HepG2 (cell line): ENCODE data around the gene GABRR3.

Experiments
- EP300 ChIP-seq, 3 experiments: sonication (generic) in 1 of 3; formaldehyde crosslinking in 1 of 3; IDR thresholded peaks; 2 replicates each; pipeline versions ENCODE4 v1.5.1 to v1.6.1; 2011 to 2020; ENCODE audit warnings: low read depth in 2 of 3, low read length in 2 of 3, borderline replicate concordance in 1 of 3, improper control_type of control experiment in 1 of 3, mild to moderate bottlenecking in 1 of 3, missing genetic modification reagents in 1 of 3, moderate library complexity in 1 of 3
- FOSL1 ChIP-seq: sonication (generic); formaldehyde crosslinking; IDR thresholded peaks from 2 replicates; pipeline ENCODE4 v1.9.0; 2021; ENCODE audit warnings: missing genetic modification reagents, borderline replicate concordance
- FOXM1 ChIP-seq: sonication (generic); formaldehyde crosslinking; IDR thresholded peaks from 2 replicates; pipeline ENCODE4 v1.5.0; 2020; ENCODE audit warnings: missing genetic modification reagents
- NCOA2 ChIP-seq: sonication (generic); formaldehyde crosslinking; IDR thresholded peaks from 2 replicates; pipeline ENCODE4 v1.8.0; 2022; ENCODE audit warnings: inconsistent platforms
- PCBP1 ChIP-seq: fragments of 200-400 bp; formaldehyde crosslinking; IDR thresholded peaks from 2 replicates; pipeline ENCODE4 v1.6.1; 2017; ENCODE audit warnings: mild to moderate bottlenecking, low read depth, low read length, borderline replicate concordance
- SP1 ChIP-seq, 2 experiments: fragments of 450-650 bp in 1 of 2; sonication (generic) in 1 of 2; formaldehyde crosslinking in 1 of 2; IDR thresholded peaks; 2 replicates each; pipeline versions ENCODE4 v1.4.0 to v1.6.1; 2016 to 2020; ENCODE audit warnings: missing genetic modification reagents in 1 of 2
- ZNF101 ChIP-seq: sonication (generic); formaldehyde crosslinking; IDR thresholded peaks from 2 replicates; pipeline ENCODE4 v1.4.0; 2020; ENCODE audit warnings: mild to moderate bottlenecking, low read depth, missing genetic modification reagents, borderline replicate concordance
- TF ChIP-seq, protein P1 (sequence below): sonication (generic); formaldehyde crosslinking; IDR thresholded peaks from 2 replicates; pipeline ENCODE4 v1.8.0; 2022; ENCODE audit warnings: low read depth, missing genetic modification reagents
- TF ChIP-seq, protein P2 (sequence below): sonication (generic); formaldehyde crosslinking; IDR thresholded peaks from one replicate; pipeline ENCODE4 v1.5.1; 2020; ENCODE audit warnings: mild to moderate bottlenecking, missing genetic modification reagents; ENCODE audit errors: not compliant biosample characterization
- TF ChIP-seq, protein P3 (sequence below): sonication (generic); formaldehyde crosslinking; IDR thresholded peaks from 2 replicates; pipeline ENCODE4 v1.5.0; 2020; ENCODE audit warnings: mild to moderate bottlenecking, missing genetic modification reagents, moderate library complexity
- TF ChIP-seq, protein P4 (sequence below): sonication (generic); formaldehyde crosslinking; IDR thresholded peaks from 2 replicates; pipeline ENCODE4 v1.5.0; 2020; ENCODE audit warnings: missing genetic modification reagents
- TF ChIP-seq, protein P5 (sequence below): sonication (generic); formaldehyde crosslinking; IDR thresholded peaks from 2 replicates; pipeline ENCODE4 v1.5.1; 2020; ENCODE audit warnings: missing genetic modification reagents, mild to moderate bottlenecking, borderline replicate concordance

DNA sequence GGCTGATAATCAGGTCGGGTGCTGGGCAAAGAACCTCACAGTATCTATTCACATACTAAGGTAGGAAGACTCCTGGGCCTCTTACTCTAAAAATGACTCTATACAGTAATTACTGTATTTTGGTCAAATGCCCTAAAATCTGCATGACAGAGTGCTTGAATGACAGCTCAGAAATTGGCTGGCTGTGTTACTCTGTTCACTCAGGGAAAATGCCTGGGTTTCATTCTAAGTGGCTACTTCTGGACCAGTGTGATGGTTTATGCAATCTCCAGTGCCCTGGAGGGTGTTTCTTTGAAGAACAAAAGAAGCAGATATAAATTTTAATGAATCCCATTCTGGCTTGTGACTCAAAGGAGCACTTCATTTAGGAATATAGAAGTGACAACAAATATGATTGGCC is 2.2 kb downstream of the GABRR3 start:
- TF ChIP-seq, protein P1, sequence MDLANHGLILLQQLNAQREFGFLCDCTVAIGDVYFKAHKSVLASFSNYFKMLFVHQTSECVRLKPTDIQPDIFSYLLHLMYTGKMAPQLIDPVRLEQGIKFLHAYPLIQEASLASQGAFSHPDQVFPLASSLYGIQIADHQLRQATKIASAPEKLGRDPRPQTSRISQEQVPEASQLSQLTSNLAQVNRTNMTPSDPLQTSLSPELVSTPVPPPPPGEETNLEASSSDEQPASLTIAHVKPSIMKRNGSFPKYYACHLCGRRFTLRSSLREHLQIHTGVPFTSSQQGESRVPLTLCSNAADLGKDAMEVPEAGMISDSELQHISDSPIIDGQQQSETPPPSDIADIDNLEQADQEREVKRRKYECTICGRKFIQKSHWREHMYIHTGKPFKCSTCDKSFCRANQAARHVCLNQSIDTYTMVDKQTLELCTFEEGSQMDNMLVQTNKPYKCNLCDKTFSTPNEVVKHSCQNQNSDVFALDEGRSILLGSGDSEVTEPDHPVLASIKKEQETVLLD (CRISPR knock-in tag) = no peak
- TF ChIP-seq, protein P2, sequence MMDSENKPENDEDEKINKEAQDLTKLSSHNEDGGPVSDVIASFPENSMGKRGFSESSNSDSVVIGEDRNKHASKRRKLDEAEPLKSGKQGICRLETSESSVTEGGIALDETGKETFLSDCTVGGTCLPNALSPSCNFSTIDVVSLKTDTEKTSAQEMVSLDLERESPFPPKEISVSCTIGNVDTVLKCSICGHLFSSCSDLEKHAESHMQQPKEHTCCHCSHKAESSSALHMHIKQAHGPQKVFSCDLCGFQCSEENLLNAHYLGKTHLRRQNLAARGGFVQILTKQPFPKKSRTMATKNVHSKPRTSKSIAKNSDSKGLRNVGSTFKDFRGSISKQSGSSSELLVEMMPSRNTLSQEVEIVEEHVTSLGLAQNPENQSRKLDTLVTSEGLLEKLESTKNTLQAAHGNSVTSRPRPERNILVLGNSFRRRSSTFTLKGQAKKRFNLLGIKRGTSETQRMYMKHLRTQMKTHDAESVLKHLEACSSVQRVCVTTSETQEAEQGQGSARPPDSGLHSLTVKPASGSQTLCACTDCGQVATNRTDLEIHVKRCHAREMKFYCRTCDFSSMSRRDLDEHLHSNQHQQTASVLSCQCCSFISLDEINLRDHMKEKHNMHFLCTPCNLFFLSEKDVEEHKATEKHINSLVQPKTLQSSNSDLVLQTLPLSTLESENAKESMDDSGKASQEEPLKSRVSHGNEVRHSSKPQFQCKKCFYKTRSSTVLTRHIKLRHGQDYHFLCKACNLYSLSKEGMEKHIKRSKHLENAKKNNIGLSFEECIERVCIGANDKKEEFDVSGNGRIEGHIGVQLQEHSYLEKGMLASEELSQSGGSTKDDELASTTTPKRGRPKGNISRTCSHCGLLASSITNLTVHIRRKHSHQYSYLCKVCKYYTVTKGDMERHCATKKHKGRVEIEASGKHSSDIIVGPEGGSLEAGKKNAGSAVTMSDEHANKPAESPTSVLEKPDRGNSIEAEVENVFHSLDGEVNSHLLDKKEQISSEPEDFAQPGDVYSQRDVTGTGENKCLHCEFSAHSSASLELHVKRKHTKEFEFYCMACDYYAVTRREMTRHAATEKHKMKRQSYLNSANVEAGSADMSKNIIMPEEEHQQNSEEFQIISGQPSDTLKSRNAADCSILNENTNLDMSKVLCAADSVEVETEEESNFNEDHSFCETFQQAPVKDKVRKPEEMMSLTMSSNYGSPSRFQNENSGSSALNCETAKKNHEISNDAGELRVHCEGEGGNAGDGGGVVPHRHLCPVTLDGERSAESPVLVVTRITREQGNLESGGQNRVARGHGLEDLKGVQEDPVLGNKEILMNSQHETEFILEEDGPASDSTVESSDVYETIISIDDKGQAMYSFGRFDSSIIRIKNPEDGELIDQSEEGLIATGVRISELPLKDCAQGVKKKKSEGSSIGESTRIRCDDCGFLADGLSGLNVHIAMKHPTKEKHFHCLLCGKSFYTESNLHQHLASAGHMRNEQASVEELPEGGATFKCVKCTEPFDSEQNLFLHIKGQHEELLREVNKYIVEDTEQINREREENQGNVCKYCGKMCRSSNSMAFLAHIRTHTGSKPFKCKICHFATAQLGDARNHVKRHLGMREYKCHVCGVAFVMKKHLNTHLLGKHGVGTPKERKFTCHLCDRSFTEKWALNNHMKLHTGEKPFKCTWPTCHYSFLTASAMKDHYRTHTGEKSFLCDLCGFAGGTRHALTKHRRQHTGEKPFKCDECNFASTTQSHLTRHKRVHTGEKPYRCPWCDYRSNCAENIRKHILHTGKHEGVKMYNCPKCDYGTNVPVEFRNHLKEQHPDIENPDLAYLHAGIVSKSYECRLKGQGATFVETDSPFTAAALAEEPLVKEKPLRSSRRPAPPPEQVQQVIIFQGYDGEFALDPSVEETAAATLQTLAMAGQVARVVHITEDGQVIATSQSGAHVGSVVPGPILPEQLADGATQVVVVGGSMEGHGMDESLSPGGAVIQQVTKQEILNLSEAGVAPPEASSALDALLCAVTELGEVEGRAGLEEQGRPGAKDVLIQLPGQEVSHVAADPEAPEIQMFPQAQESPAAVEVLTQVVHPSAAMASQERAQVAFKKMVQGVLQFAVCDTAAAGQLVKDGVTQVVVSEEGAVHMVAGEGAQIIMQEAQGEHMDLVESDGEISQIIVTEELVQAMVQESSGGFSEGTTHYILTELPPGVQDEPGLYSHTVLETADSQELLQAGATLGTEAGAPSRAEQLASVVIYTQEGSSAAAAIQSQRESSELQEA (CRISPR knock-in tag) = no peak
- TF ChIP-seq PCBP1 (no peak), EP300 (IDR thresholded peaks at IDR 0.05; ENCODE audit: low read depth in 2 of 2, low read length in 2 of 2) (no peak), EP300 (CRISPR knock-in tag; IDR thresholded peaks at IDR 0.05; ENCODE audit: borderline replicate concordance) (no peak), NCOA2 (CRISPR knock-in tag) (no peak), SP1 (IDR thresholded peaks at IDR 0.05) (no peak), SP1 (CRISPR knock-in tag; IDR thresholded peaks at IDR 0.05) (no peak), FOSL1 (no peak), FOXM1 (CRISPR knock-in tag) (no peak), ZNF101 (CRISPR knock-in tag) (no peak)
- TF ChIP-seq, protein P3, sequence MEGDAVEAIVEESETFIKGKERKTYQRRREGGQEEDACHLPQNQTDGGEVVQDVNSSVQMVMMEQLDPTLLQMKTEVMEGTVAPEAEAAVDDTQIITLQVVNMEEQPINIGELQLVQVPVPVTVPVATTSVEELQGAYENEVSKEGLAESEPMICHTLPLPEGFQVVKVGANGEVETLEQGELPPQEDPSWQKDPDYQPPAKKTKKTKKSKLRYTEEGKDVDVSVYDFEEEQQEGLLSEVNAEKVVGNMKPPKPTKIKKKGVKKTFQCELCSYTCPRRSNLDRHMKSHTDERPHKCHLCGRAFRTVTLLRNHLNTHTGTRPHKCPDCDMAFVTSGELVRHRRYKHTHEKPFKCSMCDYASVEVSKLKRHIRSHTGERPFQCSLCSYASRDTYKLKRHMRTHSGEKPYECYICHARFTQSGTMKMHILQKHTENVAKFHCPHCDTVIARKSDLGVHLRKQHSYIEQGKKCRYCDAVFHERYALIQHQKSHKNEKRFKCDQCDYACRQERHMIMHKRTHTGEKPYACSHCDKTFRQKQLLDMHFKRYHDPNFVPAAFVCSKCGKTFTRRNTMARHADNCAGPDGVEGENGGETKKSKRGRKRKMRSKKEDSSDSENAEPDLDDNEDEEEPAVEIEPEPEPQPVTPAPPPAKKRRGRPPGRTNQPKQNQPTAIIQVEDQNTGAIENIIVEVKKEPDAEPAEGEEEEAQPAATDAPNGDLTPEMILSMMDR (CRISPR knock-in tag) = no peak
- TF ChIP-seq, protein P4, sequence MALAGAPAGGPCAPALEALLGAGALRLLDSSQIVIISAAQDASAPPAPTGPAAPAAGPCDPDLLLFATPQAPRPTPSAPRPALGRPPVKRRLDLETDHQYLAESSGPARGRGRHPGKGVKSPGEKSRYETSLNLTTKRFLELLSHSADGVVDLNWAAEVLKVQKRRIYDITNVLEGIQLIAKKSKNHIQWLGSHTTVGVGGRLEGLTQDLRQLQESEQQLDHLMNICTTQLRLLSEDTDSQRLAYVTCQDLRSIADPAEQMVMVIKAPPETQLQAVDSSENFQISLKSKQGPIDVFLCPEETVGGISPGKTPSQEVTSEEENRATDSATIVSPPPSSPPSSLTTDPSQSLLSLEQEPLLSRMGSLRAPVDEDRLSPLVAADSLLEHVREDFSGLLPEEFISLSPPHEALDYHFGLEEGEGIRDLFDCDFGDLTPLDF (CRISPR knock-in tag) = no peak
- TF ChIP-seq, protein P5, sequence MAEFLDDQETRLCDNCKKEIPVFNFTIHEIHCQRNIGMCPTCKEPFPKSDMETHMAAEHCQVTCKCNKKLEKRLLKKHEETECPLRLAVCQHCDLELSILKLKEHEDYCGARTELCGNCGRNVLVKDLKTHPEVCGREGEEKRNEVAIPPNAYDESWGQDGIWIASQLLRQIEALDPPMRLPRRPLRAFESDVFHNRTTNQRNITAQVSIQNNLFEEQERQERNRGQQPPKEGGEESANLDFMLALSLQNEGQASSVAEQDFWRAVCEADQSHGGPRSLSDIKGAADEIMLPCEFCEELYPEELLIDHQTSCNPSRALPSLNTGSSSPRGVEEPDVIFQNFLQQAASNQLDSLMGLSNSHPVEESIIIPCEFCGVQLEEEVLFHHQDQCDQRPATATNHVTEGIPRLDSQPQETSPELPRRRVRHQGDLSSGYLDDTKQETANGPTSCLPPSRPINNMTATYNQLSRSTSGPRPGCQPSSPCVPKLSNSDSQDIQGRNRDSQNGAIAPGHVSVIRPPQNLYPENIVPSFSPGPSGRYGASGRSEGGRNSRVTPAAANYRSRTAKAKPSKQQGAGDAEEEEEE (CRISPR knock-in tag) = no peak
